ENCODE data around the gene ATP5IF1.

DNA sequence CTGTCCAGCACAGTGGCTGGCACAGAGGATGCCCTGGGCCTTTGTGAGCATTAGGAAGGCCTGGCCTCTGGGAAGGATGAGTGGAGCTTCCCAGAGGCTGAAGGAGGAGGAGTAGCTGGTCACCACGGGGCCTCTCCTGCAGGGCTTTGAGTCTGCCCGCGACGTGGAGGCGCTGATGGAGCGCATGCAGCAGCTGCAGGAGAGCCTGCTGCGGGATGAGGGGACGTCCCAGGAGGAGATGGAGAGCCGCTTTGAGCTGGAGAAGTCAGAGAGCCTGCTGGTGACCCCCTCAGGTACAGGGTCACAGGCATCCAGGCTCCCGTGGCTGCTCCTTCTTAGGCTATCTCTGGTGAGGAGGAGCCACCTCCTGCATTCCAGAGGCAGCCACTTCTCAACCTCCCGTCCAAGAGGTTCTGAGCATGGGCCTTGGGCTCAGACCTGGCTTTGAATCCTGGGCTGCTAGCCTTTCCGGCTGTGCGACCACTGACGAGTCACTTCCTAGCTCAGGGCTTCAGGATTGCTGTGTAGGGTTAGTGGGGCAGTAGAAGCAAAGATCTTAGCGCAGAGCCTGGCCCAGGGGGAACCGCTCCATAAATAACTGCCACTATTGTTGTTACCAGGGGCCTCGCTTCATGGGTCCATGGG is 37.4 kb downstream of the ATP5IF1 start:
- no peak for TF ChIP-seq RARG (CRISPR knock-in tag; IDR thresholded peaks at IDR 0.05; ENCODE audit: low read depth)
- TF ChIP-seq TAF1 (CRISPR knock-in tag; IDR thresholded peaks at IDR 0.05) = no peak
- TF ChIP-seq, protein P1, sequence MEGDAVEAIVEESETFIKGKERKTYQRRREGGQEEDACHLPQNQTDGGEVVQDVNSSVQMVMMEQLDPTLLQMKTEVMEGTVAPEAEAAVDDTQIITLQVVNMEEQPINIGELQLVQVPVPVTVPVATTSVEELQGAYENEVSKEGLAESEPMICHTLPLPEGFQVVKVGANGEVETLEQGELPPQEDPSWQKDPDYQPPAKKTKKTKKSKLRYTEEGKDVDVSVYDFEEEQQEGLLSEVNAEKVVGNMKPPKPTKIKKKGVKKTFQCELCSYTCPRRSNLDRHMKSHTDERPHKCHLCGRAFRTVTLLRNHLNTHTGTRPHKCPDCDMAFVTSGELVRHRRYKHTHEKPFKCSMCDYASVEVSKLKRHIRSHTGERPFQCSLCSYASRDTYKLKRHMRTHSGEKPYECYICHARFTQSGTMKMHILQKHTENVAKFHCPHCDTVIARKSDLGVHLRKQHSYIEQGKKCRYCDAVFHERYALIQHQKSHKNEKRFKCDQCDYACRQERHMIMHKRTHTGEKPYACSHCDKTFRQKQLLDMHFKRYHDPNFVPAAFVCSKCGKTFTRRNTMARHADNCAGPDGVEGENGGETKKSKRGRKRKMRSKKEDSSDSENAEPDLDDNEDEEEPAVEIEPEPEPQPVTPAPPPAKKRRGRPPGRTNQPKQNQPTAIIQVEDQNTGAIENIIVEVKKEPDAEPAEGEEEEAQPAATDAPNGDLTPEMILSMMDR (CRISPR knock-in tag; IDR thresholded peaks at IDR 0.05) = no peak
- TF ChIP-seq, protein P2, sequence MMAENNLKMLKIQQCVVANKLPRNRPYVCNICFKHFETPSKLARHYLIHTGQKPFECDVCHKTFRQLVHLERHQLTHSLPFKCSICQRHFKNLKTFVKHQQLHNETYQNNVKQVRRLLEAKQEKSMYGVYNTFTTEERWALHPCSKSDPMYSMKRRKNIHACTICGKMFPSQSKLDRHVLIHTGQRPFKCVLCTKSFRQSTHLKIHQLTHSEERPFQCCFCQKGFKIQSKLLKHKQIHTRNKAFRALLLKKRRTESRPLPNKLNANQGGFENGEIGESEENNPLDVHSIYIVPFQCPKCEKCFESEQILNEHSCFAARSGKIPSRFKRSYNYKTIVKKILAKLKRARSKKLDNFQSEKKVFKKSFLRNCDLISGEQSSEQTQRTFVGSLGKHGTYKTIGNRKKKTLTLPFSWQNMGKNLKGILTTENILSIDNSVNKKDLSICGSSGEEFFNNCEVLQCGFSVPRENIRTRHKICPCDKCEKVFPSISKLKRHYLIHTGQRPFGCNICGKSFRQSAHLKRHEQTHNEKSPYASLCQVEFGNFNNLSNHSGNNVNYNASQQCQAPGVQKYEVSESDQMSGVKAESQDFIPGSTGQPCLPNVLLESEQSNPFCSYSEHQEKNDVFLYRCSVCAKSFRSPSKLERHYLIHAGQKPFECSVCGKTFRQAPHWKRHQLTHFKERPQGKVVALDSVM (CRISPR knock-in tag; IDR thresholded peaks at IDR 0.05) = no peak
- TF ChIP-seq RAD21 (CRISPR knock-in tag; IDR thresholded peaks at IDR 0.05) = no peak
- TF ChIP-seq ZBTB21 (CRISPR knock-in tag; IDR thresholded peaks at IDR 0.05) = no peak
- no peak for TF ChIP-seq ZSCAN29 (CRISPR knock-in tag; conservative IDR thresholded peaks at IDR 0.05)
- TF ChIP-seq, protein P3, sequence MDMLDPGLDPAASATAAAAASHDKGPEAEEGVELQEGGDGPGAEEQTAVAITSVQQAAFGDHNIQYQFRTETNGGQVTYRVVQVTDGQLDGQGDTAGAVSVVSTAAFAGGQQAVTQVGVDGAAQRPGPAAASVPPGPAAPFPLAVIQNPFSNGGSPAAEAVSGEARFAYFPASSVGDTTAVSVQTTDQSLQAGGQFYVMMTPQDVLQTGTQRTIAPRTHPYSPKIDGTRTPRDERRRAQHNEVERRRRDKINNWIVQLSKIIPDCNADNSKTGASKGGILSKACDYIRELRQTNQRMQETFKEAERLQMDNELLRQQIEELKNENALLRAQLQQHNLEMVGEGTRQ (IDR thresholded peaks at IDR 0.05; ENCODE audit: low read depth, low read length) = no peak
- TF ChIP-seq, protein P3 (CRISPR knock-in tag; IDR thresholded peaks at IDR 0.05; ENCODE audit: borderline replicate concordance) = no peak
- TF ChIP-seq ZIK1 (CRISPR knock-in tag; IDR thresholded peaks at IDR 0.05; ENCODE audit: borderline replicate concordance, low read depth) = no peak
- no peak for TF ChIP-seq PAX8 (CRISPR knock-in tag; IDR thresholded peaks at IDR 0.05; ENCODE audit: borderline replicate concordance)
- TF ChIP-seq ZNF224 (CRISPR knock-in tag; IDR thresholded peaks at IDR 0.05) = no peak
- TF ChIP-seq RFX5 (IDR thresholded peaks at IDR 0.05; ENCODE audit: low read depth, low read length) = no peak
- TF ChIP-seq POLR2AphosphoS5 (IDR thresholded peaks at IDR 0.05; ENCODE audit: low read depth, low read length) = no peak

Data from HepG2 (cell line).